ENCODE results near the gene HRNR.

GRCh38 chr1:152166966-152167365, 57.0 kb downstream of the HRNR start:
- TF ChIP-seq CTCF (IDR thresholded peaks at IDR 0.05; ENCODE audit: borderline replicate concordance, extremely low read depth, low read length, poor library complexity, severe bottlenecking) (no peak), EZH2 (IDR thresholded peaks at IDR 0.05; ENCODE audit: borderline replicate concordance, low read depth, low read length, severe bottlenecking) (no peak)
